NB4 (cell line): ENCODE measurements around the gene ARID3A.
"Not testable (repeated sequence)": the region's sequence is repeated elsewhere in the genome, so short reads cannot be mapped to it uniquely, and the experiment has no call there.

Source experiments
- DNase-seq: peaks from one replicate; pipeline ENCODE4 v3.0.0; 2010; ENCODE audit warnings: low read depth
- H3K4me3 ChIP-seq: one replicate; pipeline ENCODE4 v1.5.1; 2011; ENCODE audit warnings: mild to moderate bottlenecking, low read depth, low read length, moderate library complexity
- MAX ChIP-seq: IDR thresholded peaks from 2 replicates; pipeline ENCODE4 v1.6.1; 2011; ENCODE audit warnings: low read depth, low read length
- MYC ChIP-seq: IDR thresholded peaks from 2 replicates; pipeline ENCODE4 v1.6.1; 2011; ENCODE audit warnings: low read depth, low read length
- POLR2A ChIP-seq: IDR thresholded peaks from 2 replicates; pipeline ENCODE4 v1.6.1; 2011; ENCODE audit warnings: mild to moderate bottlenecking; ENCODE audit not compliant: insufficient read length; ENCODE audit errors: extremely low read depth
- TF ChIP-seq, protein P1 (sequence below): IDR thresholded peaks from one replicate; pipeline ENCODE4 v1.5.1; 2012; ENCODE audit warnings: low read depth, low read length

The ARID3A gene

DNA sequence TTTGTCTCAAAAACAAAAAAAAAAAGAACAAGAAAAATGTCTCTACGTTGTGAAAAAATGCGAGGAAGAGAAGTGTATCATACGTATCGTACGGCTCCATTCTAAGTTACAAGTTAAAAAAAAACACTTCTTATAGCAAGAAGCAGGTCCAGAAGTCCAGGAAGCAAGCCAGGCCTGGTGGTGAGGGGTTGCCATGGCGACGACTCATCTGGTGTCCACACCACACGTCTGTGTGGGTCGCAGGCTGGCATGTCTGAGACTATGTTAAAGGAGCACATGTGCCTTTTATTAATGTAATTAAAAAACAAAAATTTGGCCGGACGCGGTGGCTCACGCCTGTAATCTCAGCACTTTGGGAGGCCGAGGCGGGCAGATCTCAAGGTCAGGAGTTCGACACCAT lies 38.8 kb upstream of the ARID3A start:
- no peak overlapping the region for H3K4me3 ChIP-seq
- no peak for TF ChIP-seq MYC
- TF ChIP-seq MAX: no peak
- TF ChIP-seq, protein P1, sequence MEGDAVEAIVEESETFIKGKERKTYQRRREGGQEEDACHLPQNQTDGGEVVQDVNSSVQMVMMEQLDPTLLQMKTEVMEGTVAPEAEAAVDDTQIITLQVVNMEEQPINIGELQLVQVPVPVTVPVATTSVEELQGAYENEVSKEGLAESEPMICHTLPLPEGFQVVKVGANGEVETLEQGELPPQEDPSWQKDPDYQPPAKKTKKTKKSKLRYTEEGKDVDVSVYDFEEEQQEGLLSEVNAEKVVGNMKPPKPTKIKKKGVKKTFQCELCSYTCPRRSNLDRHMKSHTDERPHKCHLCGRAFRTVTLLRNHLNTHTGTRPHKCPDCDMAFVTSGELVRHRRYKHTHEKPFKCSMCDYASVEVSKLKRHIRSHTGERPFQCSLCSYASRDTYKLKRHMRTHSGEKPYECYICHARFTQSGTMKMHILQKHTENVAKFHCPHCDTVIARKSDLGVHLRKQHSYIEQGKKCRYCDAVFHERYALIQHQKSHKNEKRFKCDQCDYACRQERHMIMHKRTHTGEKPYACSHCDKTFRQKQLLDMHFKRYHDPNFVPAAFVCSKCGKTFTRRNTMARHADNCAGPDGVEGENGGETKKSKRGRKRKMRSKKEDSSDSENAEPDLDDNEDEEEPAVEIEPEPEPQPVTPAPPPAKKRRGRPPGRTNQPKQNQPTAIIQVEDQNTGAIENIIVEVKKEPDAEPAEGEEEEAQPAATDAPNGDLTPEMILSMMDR: no peak
- no peak for DNase-seq

- no peak for DNase-seq
- TF ChIP-seq MYC: no peak
- no peak for TF ChIP-seq MAX
- no peak for TF ChIP-seq POLR2A
- TF ChIP-seq, protein P1: no peak
- H3K4me3 ChIP-seq: no peak overlapping the region
These were observed 38.2 kb upstream of the ARID3A start for GRCh38 chr19:887599-887998.

- TF ChIP-seq, protein P1: no peak
- no peak for TF ChIP-seq MYC
- no peak for TF ChIP-seq POLR2A
- TF ChIP-seq MAX: no peak
- no peak for DNase-seq
These were observed 37.1 kb upstream of the ARID3A start for GRCh38 chr19:888581-889385.

DNA sequence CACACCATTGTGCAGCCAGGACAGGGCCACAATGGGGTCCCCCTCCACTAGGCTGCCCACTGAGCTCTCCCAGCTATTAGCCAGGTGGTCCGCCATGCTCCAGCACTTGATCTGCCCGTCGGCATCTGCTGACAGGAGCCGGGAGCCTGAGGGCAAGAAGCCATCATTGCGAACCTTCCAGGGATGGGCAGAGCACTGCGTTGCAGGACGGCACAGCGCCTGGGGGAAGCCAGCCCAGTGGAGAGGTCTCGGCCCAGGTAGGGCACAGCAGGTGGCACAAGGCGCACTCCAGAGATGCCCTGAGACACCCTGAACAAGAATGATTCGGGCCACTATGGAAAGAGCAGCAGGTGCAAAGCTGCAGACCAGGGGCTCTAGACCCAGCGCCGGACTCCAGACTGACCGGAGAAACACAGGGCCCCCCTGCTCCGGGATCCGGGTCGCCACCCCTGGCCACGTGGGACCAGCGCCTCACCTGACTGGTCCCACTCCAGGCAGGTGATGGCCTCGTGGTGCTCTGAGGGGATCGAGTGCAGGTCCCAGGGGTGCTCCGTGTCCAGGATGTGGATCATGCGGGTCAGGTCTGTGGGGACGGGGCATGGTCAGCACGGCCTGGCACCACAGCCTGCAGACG lies 36.1 kb upstream of the ARID3A start:
- no peak for DNase-seq
- no peak overlapping the region for H3K4me3 ChIP-seq
- TF ChIP-seq, protein P1: no peak
- TF ChIP-seq POLR2A: no peak
- no peak for TF ChIP-seq MYC

More at GRCh38 chr19:888581-889385, 37.1 kb upstream of the ARID3A start:
- no peak overlapping the region for H3K4me3 ChIP-seq

DNA sequence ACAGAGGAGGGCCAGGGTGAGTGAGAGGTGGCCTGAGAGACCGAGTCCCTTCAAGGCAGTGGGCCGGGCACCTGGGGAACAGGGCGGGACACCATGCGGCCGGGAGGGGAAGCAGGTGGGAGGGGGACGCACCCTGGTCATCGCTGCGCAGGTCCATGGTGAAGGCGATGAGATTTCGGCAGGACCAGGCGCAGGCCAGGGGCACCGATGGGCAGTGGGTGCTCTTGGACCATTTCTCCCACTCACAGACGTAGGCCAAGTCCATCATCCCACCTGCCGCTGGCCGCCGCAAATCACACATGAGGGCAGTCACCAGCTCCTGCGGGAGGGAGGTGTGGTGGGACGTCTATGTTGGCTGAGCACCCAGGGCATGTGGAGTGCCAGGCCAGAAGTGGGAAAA lies 35.0 kb upstream of the ARID3A start:
- H3K4me3 ChIP-seq: no peak overlapping the region
- TF ChIP-seq MAX: no peak
- TF ChIP-seq, protein P1: no peak
- TF ChIP-seq POLR2A: no peak
- TF ChIP-seq MYC: no peak
- no peak for DNase-seq

DNA sequence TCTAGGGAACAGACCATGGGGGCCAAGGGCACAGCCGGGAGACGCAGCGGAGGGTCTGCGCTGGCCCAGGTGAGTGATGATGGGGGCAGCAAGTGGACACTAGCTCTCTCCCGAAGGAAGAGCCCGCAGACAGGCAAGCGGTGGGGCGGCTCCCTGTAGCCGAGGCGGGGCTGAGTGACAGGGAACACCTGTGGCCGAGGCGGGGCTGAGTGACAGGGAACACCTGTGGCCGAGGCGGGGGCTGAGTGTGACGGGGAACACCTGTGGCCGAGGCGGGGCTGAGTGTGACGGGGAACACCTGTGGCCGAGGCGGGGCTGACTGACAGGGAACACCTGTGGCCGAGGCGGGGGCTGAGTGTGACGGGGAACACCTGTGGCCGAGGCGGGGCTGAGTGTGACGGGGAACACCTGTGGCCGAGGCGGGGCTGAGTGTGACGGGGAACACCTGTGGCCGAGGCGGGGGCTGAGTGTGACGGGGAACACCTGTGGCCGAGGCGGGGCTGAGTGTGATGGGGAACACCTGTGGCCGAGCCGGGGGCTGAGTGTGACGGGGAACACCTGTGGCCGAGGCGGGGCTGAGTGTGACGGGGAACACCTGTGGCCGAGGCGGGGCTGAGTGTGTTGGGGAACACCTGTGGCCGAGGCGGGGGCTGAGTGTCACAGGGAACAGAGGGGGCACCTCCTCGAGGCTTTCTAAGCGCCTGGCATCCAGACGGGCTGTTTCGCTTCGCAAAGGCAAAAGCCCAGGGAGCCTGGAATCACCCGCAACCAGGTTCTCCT lies 34.2 kb upstream of the ARID3A start:
- not testable (repeated sequence) for DNase-seq

More for the DNA sequence above, 34.2 kb upstream of the ARID3A start:
- peak overlapping the region; percentile 62 for H3K4me3 ChIP-seq
